Common myeloid progenitor, CD34-positive (primary cell): ENCODE results near the gene CYBA.

Experiments
- CTCF ChIA-PET: fragments of 350-600 bp; sonication (Branson Sonifier 250); formaldehyde crosslinking; loops from one replicate; lab custom pipeline; 2021; ENCODE audit warnings: antibody characterized with exemption; lab: Charles Lee
- POLR2A ChIA-PET: fragments of 350-600 bp; sonication (Branson Sonifier 250); formaldehyde crosslinking; loops from one replicate; lab custom pipeline; 2021; ENCODE audit warnings: antibody characterized with exemption; lab: Charles Lee
- DNase-seq, 3 donors: peaks; one replicate each; pipeline versions ENCODE4 v3.0.0 to v3.0.0-alpha.2; 2013
- H3K27ac ChIP-seq, 2 experiments: 1 replicate in 1 of 2; 2 replicates in 1 of 2; pipeline ENCODE4 v1.7.0; 2013; ENCODE audit warnings: inconsistent platforms in 2 of 2, low read length in 2 of 2, mild to moderate bottlenecking in 2 of 2, low read depth in 1 of 2, moderate library complexity in 1 of 2; ENCODE audit not compliant: severe bottlenecking in 2 of 2, insufficient read depth in 1 of 2, poor library complexity in 1 of 2
- H3K27me3 ChIP-seq, 5 experiments: replicated peaks in 2 of 5; 1 replicate in 3 of 5; 2 replicates in 2 of 5; pipeline versions ENCODE4 v1.6.1 to v1.7.0; 2013; ENCODE audit warnings: low read length in 4 of 5, mild to moderate bottlenecking in 2 of 5, moderate library complexity in 2 of 5, inconsistent platforms in 1 of 5; ENCODE audit not compliant: insufficient read depth in 5 of 5, control insufficient read depth in 4 of 5
- H3K36me3 ChIP-seq, 4 experiments: 1 replicate in 2 of 4; 2 replicates in 2 of 4; pipeline versions ENCODE4 v1.6.1 to v1.7.0; 2013; ENCODE audit warnings: low read length in 3 of 4, control low read depth in 1 of 4, mild to moderate bottlenecking in 1 of 4; ENCODE audit not compliant: control insufficient read depth in 4 of 4, insufficient read depth in 4 of 4
- H3K4me1 ChIP-seq, 4 experiments: 1 replicate in 3 of 4; 2 replicates in 1 of 4; pipeline versions ENCODE4 v1.6.1 to v1.7.1; 2013; ENCODE audit warnings: low read length in 3 of 4, mild to moderate bottlenecking in 3 of 4, control low read depth in 1 of 4, inconsistent platforms in 1 of 4, moderate library complexity in 1 of 4; ENCODE audit not compliant: control insufficient read depth in 4 of 4, insufficient read depth in 4 of 4; ENCODE audit errors: control extremely low read depth in 1 of 4
- H3K4me3 ChIP-seq, 7 experiments: 1 replicate in 4 of 7; 2 replicates in 3 of 7; pipeline versions ENCODE4 v1.5.1 to v1.7.0; 2013; ENCODE audit warnings: mild to moderate bottlenecking in 7 of 7, low read length in 6 of 7, moderate library complexity in 6 of 7, inconsistent platforms in 2 of 7, low read depth in 2 of 7, control low read depth in 1 of 7; ENCODE audit not compliant: insufficient read depth in 4 of 7, control insufficient read depth in 1 of 7; ENCODE audit errors: extremely low read depth in 1 of 7
- H3K9me3 ChIP-seq, 5 experiments: 1 replicate in 4 of 5; 2 replicates in 1 of 5; pipeline versions ENCODE4 v1.6.1 to v1.7.1; 2013; ENCODE audit warnings: low read length in 4 of 5, mild to moderate bottlenecking in 2 of 5, inconsistent platforms in 1 of 5, low read depth in 1 of 5, moderate library complexity in 1 of 5; ENCODE audit not compliant: control insufficient read depth in 4 of 5, insufficient read depth in 2 of 5; ENCODE audit errors: control extremely low read depth in 1 of 5
- WGBS: methylation state at CpG from one replicate; pipeline ENCODE4 v1.1.5; 2013; ENCODE audit not compliant: insufficient coverage; 5-methylcytosine and 5-hydroxymethylcytosine counted together

Gene CYBA

DNA sequence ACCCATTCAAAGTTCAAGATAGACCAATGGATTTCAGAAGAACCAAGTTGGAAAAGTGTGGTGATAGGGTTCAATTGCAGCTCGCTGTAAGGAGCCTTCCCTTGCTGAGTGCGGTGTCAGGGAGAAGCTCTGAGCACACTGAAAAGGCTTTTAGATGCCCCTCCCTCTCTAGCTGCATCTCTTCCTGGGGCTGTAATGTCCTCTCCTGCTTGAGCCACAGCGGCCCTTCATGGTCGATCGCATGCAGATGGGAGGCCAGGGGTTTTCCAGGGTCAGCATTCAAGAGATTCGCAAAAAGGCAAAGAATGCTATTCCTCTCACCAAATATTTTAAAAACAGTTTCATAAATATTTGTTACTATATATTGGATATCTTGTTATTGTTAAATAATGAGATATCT is 56.9 kb downstream of the CYBA start:
- WGBS = 100% methylated on average over 4 of the region's 6 CpGs
- POLR2A ChIA-PET = no interaction called here

DNA sequence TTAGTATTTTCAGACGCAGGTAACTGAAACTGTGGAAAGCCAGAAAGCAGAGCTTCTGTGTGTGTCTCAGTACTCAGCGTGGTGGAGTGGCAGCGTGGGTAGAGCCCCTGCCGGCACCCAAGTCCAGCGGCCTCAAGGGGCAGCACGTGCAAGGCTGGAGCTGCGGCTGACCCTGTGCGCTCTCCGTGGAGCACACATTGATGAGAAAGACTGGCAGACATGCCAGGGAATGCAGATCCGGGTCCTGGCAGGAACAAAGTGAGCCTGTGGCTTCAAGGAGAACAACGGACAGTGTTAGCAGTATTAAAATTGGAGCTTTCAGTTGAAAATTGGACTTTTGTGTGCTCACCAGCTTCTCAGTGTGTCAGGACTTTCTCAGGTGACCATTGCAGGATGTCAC is 57.4 kb downstream of the CYBA start:
- Histone ChIP-seq H3K27ac (no peak overlapping the region), H3K4me3 (no peak overlapping the region), H3K36me3 (peaks cover 10 to 55% (median 43%) of the 10 kb centered on the region in 4 experiments), H3K27me3 (no peaks in the 10 kb centered on the region), H3K9me3 (no peaks in the 10 kb centered on the region), H3K4me1 (peaks cover 0 to 4% (median 2%) of the 10 kb centered on the region in 4 experiments)
- DNase-seq = no peak
- WGBS = over 99% methylated on average over 11 of the region's 11 CpGs
- CTCF ChIA-PET = no interaction called here
- POLR2A ChIA-PET = no interaction called here

More for the DNA sequence above, 56.9 kb downstream of the CYBA start:
- CTCF ChIA-PET = no interaction called here
- H3K4me1 ChIP-seq = peaks cover 0 to 8% (median 6%) of the 10 kb centered on the region in 4 experiments
- H3K36me3 ChIP-seq = peaks cover 10 to 55% (median 42%) of the 10 kb centered on the region in 4 experiments
- no peak overlapping the region for H3K27ac ChIP-seq
- no peak overlapping the region for H3K4me3 ChIP-seq
- no peaks in the 10 kb centered on the region for H3K27me3 ChIP-seq
- DNase-seq = no peak
- no peaks in the 10 kb centered on the region for H3K9me3 ChIP-seq
